Activated T-helper 9 cell treated with anti-CD3 and anti-CD28 coated beads, Interleukin-2, amount 50 U/mL, for 16 hours (primary cell): ENCODE results near the gene ESYT1.

Experiments
- DNase-seq: peaks from one replicate; pipeline ENCODE4 v3.0.0-alpha.2; 2020; ENCODE audit warnings: low read depth

Gene ESYT1

GRCh38 chr12:56127888-56128669, at the start of gene ESYT1:
TSS of gene ESYT1 (plus strand) at chr12:56128267. CDS start at chr12:56128320, 53 bp downstream.
- DNase-seq, result peak; percentile 93

- no peak for DNase-seq
These were observed 49.6 kb upstream of the ESYT1 start for GRCh38 chr12:56078427-56078826.

GRCh38 chr12:56078931-56079722, 48.9 kb upstream of the ESYT1 start:
- DNase-seq, result peak; percentile 37

- peak; percentile 67 for DNase-seq
These were observed 48.1 kb upstream of the ESYT1 start, which contains the start of gene ERBB3 for GRCh38 chr12:56079723-56080555. TSS of gene ERBB3 (plus strand) at chr12:56080165. CDS start at chr12:56080301, 136 bp downstream.

GRCh38 chr12:56080556-56081138, 47.4 kb upstream of the ESYT1 start:
- no peak for DNase-seq

- DNase-seq, result no peak
These were observed 46.4 kb upstream of the ESYT1 start for GRCh38 chr12:56081393-56082347.

GRCh38 chr12:56082382-56082781, 45.7 kb upstream of the ESYT1 start:
- no peak for DNase-seq

GRCh38 chr12:56082967-56083366, 45.1 kb upstream of the ESYT1 start:
- DNase-seq, result no peak

- no peak for DNase-seq
These were observed 43.0 kb upstream of the ESYT1 start for GRCh38 chr12:56084958-56085543.

GRCh38 chr12:56086096-56086495, 42.0 kb upstream of the ESYT1 start:
- DNase-seq, result no peak

- DNase-seq, result no peak
These were observed 41.5 kb upstream of the ESYT1 start for GRCh38 chr12:56086608-56087007.

GRCh38 chr12:56087220-56087619, 40.8 kb upstream of the ESYT1 start:
- no peak for DNase-seq

GRCh38 chr12:56097738-56098137, 30.3 kb upstream of the ESYT1 start:
- DNase-seq, result no peak

GRCh38 chr12:56098592-56098991, 29.5 kb upstream of the ESYT1 start:
- DNase-seq, result no peak

GRCh38 chr12:56099787-56100186, 28.3 kb upstream of the ESYT1 start:
- DNase-seq, result no peak

- no peak for DNase-seq
These were observed 27.0 kb upstream of the ESYT1 start for GRCh38 chr12:56101045-56101444.

- DNase-seq, result no peak
These were observed 25.4 kb upstream of the ESYT1 start for GRCh38 chr12:56102683-56103065.

GRCh38 chr12:56103066-56103711, 24.9 kb upstream of the ESYT1 start:
- no peak for DNase-seq

- no peak for DNase-seq
These were observed 24.3 kb upstream of the ESYT1 start for GRCh38 chr12:56103823-56104108.
